HFF-Myc (cell line): Measurements from ENCODE around the gene IPO13.

Experiments
- DNase-seq: peaks from one replicate; pipeline ENCODE4 v3.0.0-alpha.2; 2011; ENCODE audit warnings: low read depth; ENCODE audit errors: extremely low read depth
- H3K4me3 ChIP-seq: replicated peaks from 2 replicates; pipeline ENCODE4 v1.5.1; 2011; ENCODE audit warnings: low read depth, mild to moderate bottlenecking, control low read depth, low read length
- CTCF ChIP-seq: IDR thresholded peaks from 2 replicates; pipeline ENCODE4 v1.5.1; 2012; ENCODE audit warnings: mild to moderate bottlenecking, low read depth, low read length, control low read depth; ENCODE audit errors: missing control alignments

IPO13 gene

GRCh38 chr1:43908226-43908625 lies 38.5 kb upstream of the IPO13 start:
- no peak overlapping the region for H3K4me3 ChIP-seq
- DNase-seq: no peak
- no peak for TF ChIP-seq CTCF

- no peak for TF ChIP-seq CTCF
- DNase-seq: no peak
- H3K4me3 ChIP-seq: no peak overlapping the region
Measured at GRCh38 chr1:43908858-43909257, 37.9 kb upstream of the IPO13 start.

DNA sequence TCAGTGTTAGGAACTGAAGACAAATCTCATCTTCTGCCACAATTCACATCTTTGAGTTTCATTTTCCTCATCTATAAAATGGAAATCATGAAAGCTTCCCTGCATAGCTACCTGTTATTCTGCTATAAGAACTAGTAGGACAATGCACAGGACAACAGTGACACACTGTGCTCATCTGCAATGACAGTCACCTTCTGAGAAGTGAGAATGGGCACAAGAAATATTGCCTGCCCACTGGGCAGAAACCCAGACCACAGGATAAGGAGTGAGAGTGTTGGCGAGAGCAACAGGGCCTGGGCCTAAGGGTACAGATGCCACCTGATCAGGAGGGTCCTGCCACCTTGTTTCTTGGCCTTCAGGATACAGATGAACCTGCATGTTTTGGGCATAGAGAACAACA lies 36.4 kb upstream of the IPO13 start:
- TF ChIP-seq CTCF: no peak
- no peak overlapping the region for H3K4me3 ChIP-seq
- DNase-seq: no peak

DNA sequence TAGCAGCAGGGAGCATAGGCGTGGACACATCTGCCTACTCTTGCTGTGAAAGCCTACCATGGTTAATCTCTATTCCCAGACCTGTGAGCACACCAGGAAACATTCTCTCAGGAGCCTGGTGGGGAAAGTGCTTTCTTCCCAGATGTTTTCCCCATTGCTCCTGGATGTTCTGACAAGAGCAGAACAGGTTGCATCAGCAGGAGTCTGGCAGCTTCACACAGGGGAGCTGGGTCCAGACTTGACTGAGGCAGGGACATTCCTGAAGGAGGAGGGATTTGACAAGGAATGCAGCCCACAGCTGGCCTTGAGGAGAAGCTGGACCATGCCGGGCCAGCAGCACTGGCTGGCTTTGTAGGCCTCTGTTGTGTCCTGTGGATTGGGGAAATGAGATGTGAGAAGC lies 34.1 kb upstream of the IPO13 start:
- TF ChIP-seq CTCF: no peak
- H3K4me3 ChIP-seq: no peak overlapping the region
- no peak for DNase-seq

- TF ChIP-seq CTCF: no peak
- DNase-seq: no peak
- H3K4me3 ChIP-seq: no peak overlapping the region
Measured at GRCh38 chr1:43913051-43913501, 33.7 kb upstream of the IPO13 start.

- no peak overlapping the region for H3K4me3 ChIP-seq
- no peak for TF ChIP-seq CTCF
- no peak for DNase-seq
Measured at GRCh38 chr1:43913666-43914360, 32.9 kb upstream of the IPO13 start.
